K562 (cell line): ENCODE measurements around the gene SLC2A4RG. TPM values are rescaled to one million over a fixed set of nuclear protein-coding genes. Genes with fewer than 3 reads are reported as not detected.

Experiments used
- ATAC-seq: fragments of 200-7000 bp; cut with Tn5 transposase; 3 replicates; pipeline ENCODE4 v1.9.1; 2020; ENCODE audit warnings: moderate library complexity
- BruUV-seq: library from RNA; stranded (reverse); fragments of 400-500 nt; replicated peaks from 2 replicates; lab custom pipeline; 2021; lab: Mats Ljungman, UMichigan
- CTCF ChIA-PET: fragments of 300-600 bp; formaldehyde crosslinking; extraction: SDS; loops from one replicate; lab custom pipeline; 2021; ENCODE audit warnings: low intra/inter-chr PET ratio; lab: Yijun Ruan, JAX
- POLR2A ChIA-PET: fragments of 300-600, 350-650 bp; sonication (Branson Sonifier 250); formaldehyde crosslinking; extraction: SDS; loops from one replicate; lab custom pipeline; 2021; ENCODE audit warnings: antibody characterized with exemption, inconsistent platforms; lab: Yijun Ruan, JAX
- DNase-seq, 4 experiments: peaks; one replicate each; pipeline versions ENCODE4 v3.0.0 to v3.0.0-alpha.2; 2011 to 2018; ENCODE audit warnings: low spot score in 3 of 4, mixed read lengths in 3 of 4; ENCODE audit errors: extremely low read depth in 1 of 4
- FAIRE-seq: peaks from 2 replicates; lab custom pipeline; 2011; peaks lifted over from hg19 to GRCh38; lab: Jason Lieb, UNC
- H2AFZ ChIP-seq: 2 replicates; pipeline ENCODE4 v1.6.0; 2011; ENCODE audit warnings: low read depth, low read length, control low read depth, inconsistent platforms
- H3K27ac ChIP-seq: fragments of 200-600 bp; 3 replicates; pipeline ENCODE4 v1.8.0; 2011; ENCODE audit warnings: low read depth, mild to moderate bottlenecking, control low read depth, inconsistent platforms, low read length, moderate library complexity, mixed read lengths; ENCODE audit errors: extremely low read depth
- H3K27me3 ChIP-seq, 2 experiments: fragments of 300-600 bp in 1 of 2; 2 replicates in 1 of 2; 3 replicates in 1 of 2; pipeline versions ENCODE4 v1.6.0 to v1.8.0; 2011; ENCODE audit warnings: inconsistent platforms in 2 of 2, low read length in 2 of 2, mild to moderate bottlenecking in 1 of 2, mixed read lengths in 1 of 2, moderate library complexity in 1 of 2; ENCODE audit not compliant: control insufficient read depth in 2 of 2, insufficient read depth in 2 of 2
- H3K36me3 ChIP-seq: fragments of 300-600 bp; 3 replicates; pipeline ENCODE4 v1.8.0; 2011; ENCODE audit warnings: mild to moderate bottlenecking, low read length, inconsistent platforms; ENCODE audit not compliant: control insufficient read depth, insufficient read depth
- H3K4me1 ChIP-seq, 2 experiments: fragments of 200-600 bp in 1 of 2; replicated peaks in 1 of 2; 2 replicates in 1 of 2; 3 replicates in 1 of 2; pipeline versions ENCODE4 v1.5.1 to v1.8.0; 2011; ENCODE audit warnings: inconsistent platforms in 2 of 2, low read length in 2 of 2, mild to moderate bottlenecking in 1 of 2, mixed read lengths in 1 of 2, moderate library complexity in 1 of 2; ENCODE audit not compliant: control insufficient read depth in 2 of 2, insufficient read depth in 2 of 2
- H3K4me2 ChIP-seq: 2 replicates; pipeline ENCODE4 v1.6.1; 2011; ENCODE audit warnings: low read length, control low read depth, inconsistent platforms, mixed read lengths; ENCODE audit not compliant: insufficient read depth
- H3K4me3 ChIP-seq: fragments of 200-600 bp; sonication (generic), shearing (Covaris generic); 2 replicates; pipeline ENCODE4 v1.5.1; 2016; ENCODE audit warnings: control low read depth, inconsistent platforms
- H3K79me2 ChIP-seq: fragments of 200-600 bp; 3 replicates; pipeline ENCODE4 v1.8.0; 2011; ENCODE audit warnings: low read length, inconsistent platforms; ENCODE audit not compliant: control insufficient read depth, insufficient read depth
- H3K9ac ChIP-seq, 2 experiments: 2 replicates each; pipeline versions ENCODE4 v1.6.0 to v1.6.1; 2011; ENCODE audit warnings: low read depth in 2 of 2, low read length in 2 of 2, control low read depth in 1 of 2, inconsistent platforms in 1 of 2, mild to moderate bottlenecking in 1 of 2, mixed read lengths in 1 of 2; ENCODE audit not compliant: insufficient read depth in 1 of 2
- H3K9me1 ChIP-seq: one replicate; pipeline ENCODE4 v1.6.0; 2011; ENCODE audit warnings: inconsistent platforms, mild to moderate bottlenecking, low read length, moderate library complexity; ENCODE audit not compliant: control insufficient read depth, insufficient read depth
- H3K9me3 ChIP-seq: replicated peaks from 2 replicates; pipeline ENCODE4 v1.5.1; 2011; ENCODE audit warnings: low read depth, low read length, inconsistent platforms; ENCODE audit not compliant: control insufficient read depth, insufficient read depth
- H4K20me1 ChIP-seq: replicated peaks from 2 replicates; pipeline ENCODE4 v1.6.1; 2011; ENCODE audit warnings: low read length, inconsistent platforms, mixed read lengths; ENCODE audit not compliant: control insufficient read depth, insufficient read depth
- CC2D1A ChIP-seq: fragments of 450-650 bp; IDR thresholded peaks from 2 replicates; pipeline ENCODE4 v1.6.1; 2017; ENCODE audit warnings: mild to moderate bottlenecking
- CHD1 ChIP-seq: fragments of 200-600 bp; sonication (generic); IDR thresholded peaks from one replicate; pipeline ENCODE4 v1.6.1; 2012; ENCODE audit warnings: mild to moderate bottlenecking, moderate library complexity, low read length, inconsistent platforms
- FOXJ2 ChIP-seq: fragments of 200-800 bp; sonication (Bioruptor generic); IDR thresholded peaks from 2 replicates; pipeline ENCODE4 v1.6.1; 2016; ENCODE audit warnings: missing genetic modification characterization, missing compliant biosample characterization
- GABPA ChIP-seq: fragments of 200-800 bp; sonication (Bioruptor generic); conservative IDR thresholded peaks from 2 replicates; pipeline ENCODE4 v1.6.1; 2016; ENCODE audit warnings: low read depth, missing genetic modification characterization, missing compliant biosample characterization
- HDAC1 ChIP-seq, 2 experiments: fragments of 450-650 bp; IDR thresholded peaks; 2 replicates each; pipeline ENCODE4 v1.6.1; 2016 to 2017; ENCODE audit warnings: inconsistent platforms in 1 of 2, mild to moderate bottlenecking in 1 of 2, moderate library complexity in 1 of 2
- JUN ChIP-seq, 2 experiments: sonication (generic) in 1 of 2; formaldehyde crosslinking in 1 of 2; IDR thresholded peaks; 2 replicates each; pipeline versions ENCODE4 v1.6.1 to v1.8.0; 2012 to 2022; ENCODE audit warnings: borderline replicate concordance in 2 of 2, mild to moderate bottlenecking in 2 of 2, improper control_type of control experiment in 1 of 2, low read depth in 1 of 2, low read length in 1 of 2, missing genetic modification reagents in 1 of 2
- MAZ ChIP-seq, 2 experiments: fragments of 450-650 bp in 1 of 2; sonication (generic) in 1 of 2; formaldehyde crosslinking; IDR thresholded peaks in 1 of 2; conservative IDR thresholded peaks in 1 of 2; 2 replicates each; pipeline versions ENCODE4 v1.4.0 to v1.5.0; 2020; ENCODE audit warnings: mild to moderate bottlenecking in 1 of 2, missing genetic modification reagents in 1 of 2
- MCM5 ChIP-seq: fragments of 450-650 bp; IDR thresholded peaks from 2 replicates; pipeline ENCODE4 v1.6.1; 2016; ENCODE audit warnings: low read depth
- NFIC ChIP-seq: fragments of 450-650 bp; IDR thresholded peaks from 2 replicates; pipeline ENCODE4 v1.6.1; 2017; ENCODE audit warnings: mild to moderate bottlenecking, inconsistent platforms
- POLR2G ChIP-seq: fragments of 200-400 bp; formaldehyde crosslinking; IDR thresholded peaks from 2 replicates; pipeline ENCODE4 v1.6.1; 2017; ENCODE audit warnings: low read depth, mild to moderate bottlenecking, antibody characterized with exemption, low read length, moderate library complexity
- RBM25 ChIP-seq: fragments of 200-400 bp; formaldehyde crosslinking; IDR thresholded peaks from 2 replicates; pipeline ENCODE4 v1.6.1; 2018; ENCODE audit warnings: low read length, low read depth, moderate library complexity; ENCODE audit not compliant: severe bottlenecking
- SMC3 ChIP-seq: conservative IDR thresholded peaks from 2 replicates; pipeline ENCODE4 v1.6.1; 2011; ENCODE audit warnings: low read depth, low read length, improper control_type of control experiment; ENCODE audit not compliant: insufficient read depth
- SNRNP70 ChIP-seq: fragments of 200-400 bp; formaldehyde crosslinking; optimal IDR thresholded peaks from 2 replicates; pipeline ENCODE3; 2017; ENCODE audit warnings: low read depth, low read length
- THRA ChIP-seq: fragments of 450-650 bp; IDR thresholded peaks from 2 replicates; pipeline ENCODE4 v1.6.1; 2017; ENCODE audit warnings: mild to moderate bottlenecking, moderate library complexity
- XRCC5 ChIP-seq: fragments of 200-400 bp; formaldehyde crosslinking; IDR thresholded peaks from 2 replicates; pipeline ENCODE4 v1.6.1; 2017; ENCODE audit warnings: low read depth, mild to moderate bottlenecking, low read length
- ZBED1 ChIP-seq: IDR thresholded peaks from 2 replicates; pipeline ENCODE4 v1.6.1; 2014
- ZFP1 ChIP-seq: fragments of 450-650 bp; formaldehyde crosslinking; IDR thresholded peaks from 2 replicates; pipeline ENCODE4 v1.4.0; 2020; ENCODE audit warnings: mild to moderate bottlenecking, mixed read lengths
- ZHX1 ChIP-seq: fragments of 150-350 bp; conservative IDR thresholded peaks from 2 replicates; pipeline ENCODE4 v1.6.1; 2014; ENCODE audit warnings: low read length
- ZNF124 ChIP-seq: sonication (generic); formaldehyde crosslinking; IDR thresholded peaks from 2 replicates; pipeline ENCODE4 v1.8.1; 2022; ENCODE audit warnings: missing genetic modification reagents
- ZNF175 ChIP-seq: fragments of 200-800 bp; sonication (Bioruptor generic); IDR thresholded peaks from 2 replicates; pipeline ENCODE4 v1.6.1; 2016; ENCODE audit warnings: low read depth, mild to moderate bottlenecking, missing genetic modification characterization, missing compliant biosample characterization
- WGBS: fragments of 100-300 bp; shearing (Covaris generic); methylation state at CpG from one replicate; pipeline ENCODE4 v1.1.6; 2016; ENCODE audit warnings: low coverage, mixed read lengths; ENCODE audit not compliant: insufficient coverage; ENCODE audit errors: missing lambda C conversion rate; 5-methylcytosine and 5-hydroxymethylcytosine counted together
- in situ Hi-C: fragments of 300-500 bp; cut with MboI; formaldehyde crosslinking; loops from 4 replicates; pipeline ENCODE4 v1.15.0; 2018; ENCODE audit warnings: inconsistent platforms, mixed read lengths
- intact Hi-C: fragments of 100-400 bp; cut with micrococcal nuclease; formaldehyde crosslinking; loops from 2 replicates; pipeline ENCODE4 v1.14.2; 2022
- polyA plus RNA-seq, 8 experiments: library from polyadenylated mRNA; depleted of rRNA in 4 of 8; stranded (reverse) in 5 of 8; unstranded in 3 of 8; fragments of >200 nt; fragmentation: Nextera tagmentation in 2 of 8; fragmentation: Illumina TruSeq in 1 of 8; extraction: Ambion mirVana in 2 of 8; extraction: Trizol in 1 of 8; gene quantifications; 2 replicates each; pipeline versions ENCODE4 v1.2.1 to v1.2.3, GENCODE V29; 2011 to 2014; ENCODE audit warnings: inconsistent platforms in 1 of 8, missing spikeins in 1 of 8
- total RNA-seq, 7 experiments: library from RNA; depleted of rRNA in 6 of 7; stranded (reverse); fragments of >200 nt in 6 of 7; fragmentation: Illumina TruSeq in 2 of 7; extraction: Trizol in 2 of 7; gene quantifications; 2 replicates each; pipeline versions ENCODE4 v1.2.1 to v1.2.3, GENCODE V29; 2011 to 2021; ENCODE audit warnings: low replicate concordance in 1 of 7

SLC2A4RG gene
- total and polyA plus RNA-seq, 9 of the 15 experiments (the other 6 are each of a cell fraction or from before 2014, with no cell fraction given), result 0.34 to 97.3 (median 26.5) TPM

GRCh38 chr20:63696306-63696627, 43.3 kb upstream of the SLC2A4RG start:
- intact Hi-C loops, result no loop called here
- Histone ChIP-seq H3K4me1 (peaks cover 9 to 78% of the 10 kb centered on the region in 2 experiments), H3K9ac (no peak overlapping the region; a peak in 1 of 4 replicates)
- TF ChIP-seq ZBED1 (0 out of 2 replicates have a peak, but pooled peaks have one; percentile 16), CHD1 (no peak), THRA (no peak), XRCC5 (no peak), ZHX1 (no peak), RBM25 (no peak), HDAC1 (IDR thresholded peaks at IDR 0.05) (no peak), JUN (IDR thresholded peaks at IDR 0.05; ENCODE audit: borderline replicate concordance, low read depth, low read length) (no peak), JUN (CRISPR knock-in tag; IDR thresholded peaks at IDR 0.05; ENCODE audit: borderline replicate concordance) (no peak), CC2D1A (no peak), GABPA (tag) (no peak), MAZ (CRISPR knock-in tag; conservative IDR thresholded peaks at IDR 0.05 in 1 of 2, IDR thresholded peaks at IDR 0.05 in 1 of 2) (no peak), MCM5 (no peak), ZNF124 (CRISPR knock-in tag) (no peak), SNRNP70 (peak; percentile 9), POLR2G (peak; percentile 63), ZNF175 (CRISPR knock-in tag) (no peak), NFIC (no peak), FOXJ2 (tag) (no peak), ZFP1 (no peak), SMC3 (no peak)

More at GRCh38 chr20:63696306-63696627, 43.3 kb upstream of the SLC2A4RG start:
- 65% methylated on average over 3 of the region's 6 CpGs for WGBS
- no peaks in the 10 kb centered on the region; the same call in 1 of the 2 replicates for H4K20me1 ChIP-seq
- H3K27ac ChIP-seq, result no peak overlapping the region
- DNase-seq (peak in 1 of 4 experiments; percentile 33), ATAC-seq (no peak), FAIRE-seq (no peak)
- BruUV-seq, result no TSS peak
- H3K9me1 ChIP-seq, result no peaks in the 10 kb centered on the region
- H3K4me3 ChIP-seq, result no peak overlapping the region
- no peaks in the 10 kb centered on the region for H3K9me3 ChIP-seq
- H3K4me2 ChIP-seq, result no peak overlapping the region
- no peaks in the 10 kb centered on the region for H3K79me2 ChIP-seq
- POLR2A ChIA-PET, result no interaction called here
- in situ Hi-C loops, result no loop called here
- CTCF ChIA-PET, result no interaction called here
- peaks cover 29% of the 10 kb centered on the region; the same call in 2 of the 3 replicates for H3K36me3 ChIP-seq
- no peak overlapping the region for H2AFZ ChIP-seq
- H3K27me3 ChIP-seq, result no peaks in the 10 kb centered on the region
